GM15510 (cell line): ENCODE measurements around the gene PPP3R2.

Experiments
- POLR2A ChIP-seq: IDR thresholded peaks from 3 replicates; pipeline ENCODE4 v1.6.1; 2011; ENCODE audit warnings: borderline replicate concordance; ENCODE audit not compliant: insufficient read length; ENCODE audit errors: extremely low read depth

The PPP3R2 gene, protein sequence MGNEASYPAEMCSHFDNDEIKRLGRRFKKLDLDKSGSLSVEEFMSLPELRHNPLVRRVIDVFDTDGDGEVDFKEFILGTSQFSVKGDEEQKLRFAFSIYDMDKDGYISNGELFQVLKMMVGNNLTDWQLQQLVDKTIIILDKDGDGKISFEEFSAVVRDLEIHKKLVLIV

DNA sequence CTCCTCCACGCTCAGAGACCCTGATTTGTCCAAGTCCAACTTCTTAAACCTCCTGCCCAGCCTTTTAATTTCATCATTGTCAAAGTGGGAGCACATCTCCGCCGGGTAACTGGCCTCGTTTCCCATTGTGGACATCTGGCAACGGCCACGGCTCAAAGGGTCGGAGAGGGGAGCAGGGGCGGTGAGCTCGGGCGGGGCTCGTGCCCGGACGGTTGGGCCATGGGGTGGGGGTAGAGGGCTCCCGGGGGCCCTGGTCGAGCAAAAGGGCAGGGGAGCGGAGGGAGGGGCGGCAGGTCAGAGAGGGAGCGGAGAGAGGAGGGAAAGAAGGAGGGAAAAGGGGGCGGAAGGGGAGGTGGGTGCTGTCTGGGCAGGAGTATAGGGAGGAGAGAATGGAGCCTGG is at the start of gene PPP3R2:
PPP3R2 (minus strand) TSS at position 174 of the 400 bp plus-strand sequence; CDS start at position 126, 48 bp downstream.
- TF ChIP-seq POLR2A: no peak

DNA sequence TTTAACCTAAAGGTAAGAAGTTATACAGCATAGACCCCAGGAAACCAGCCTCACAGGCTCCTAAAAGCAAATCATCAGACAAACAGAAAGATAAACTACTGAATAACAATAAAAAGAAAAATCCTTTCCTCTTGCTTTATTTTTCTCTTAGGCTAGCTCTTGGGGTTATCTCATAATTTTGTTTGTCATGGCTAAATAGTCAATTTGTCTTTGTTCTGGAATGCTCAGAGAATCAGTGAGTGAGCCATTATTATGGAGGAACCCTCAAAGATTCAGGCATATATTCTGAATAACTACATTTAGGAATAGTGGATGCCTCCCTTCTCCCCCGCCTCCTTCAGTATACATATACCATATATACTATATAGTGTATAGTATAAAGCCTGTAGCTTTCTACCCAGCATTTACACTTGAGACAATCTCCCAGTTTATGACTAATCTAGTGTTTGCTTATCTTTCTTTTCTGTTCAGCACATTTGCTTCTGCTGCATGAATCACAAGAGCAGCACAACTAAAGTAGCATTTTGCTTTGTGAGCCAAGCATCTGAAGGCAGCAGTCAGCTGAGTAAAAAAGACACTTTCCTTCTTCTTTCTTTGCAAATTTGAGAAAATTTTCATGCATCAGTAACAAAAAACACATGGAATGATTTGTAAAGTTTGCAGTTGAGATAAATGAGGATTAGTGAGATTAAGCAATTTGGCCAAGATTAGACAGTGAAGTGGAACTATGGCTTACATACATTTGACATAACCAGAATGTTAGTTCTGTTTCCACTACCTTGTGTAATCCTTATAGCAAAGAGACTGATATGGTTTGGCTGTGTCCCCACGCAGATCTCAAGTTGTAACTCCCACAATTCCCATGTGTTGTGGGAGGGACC is 45.3 kb upstream of the PPP3R2 start:
- TF ChIP-seq POLR2A: no peak

DNA sequence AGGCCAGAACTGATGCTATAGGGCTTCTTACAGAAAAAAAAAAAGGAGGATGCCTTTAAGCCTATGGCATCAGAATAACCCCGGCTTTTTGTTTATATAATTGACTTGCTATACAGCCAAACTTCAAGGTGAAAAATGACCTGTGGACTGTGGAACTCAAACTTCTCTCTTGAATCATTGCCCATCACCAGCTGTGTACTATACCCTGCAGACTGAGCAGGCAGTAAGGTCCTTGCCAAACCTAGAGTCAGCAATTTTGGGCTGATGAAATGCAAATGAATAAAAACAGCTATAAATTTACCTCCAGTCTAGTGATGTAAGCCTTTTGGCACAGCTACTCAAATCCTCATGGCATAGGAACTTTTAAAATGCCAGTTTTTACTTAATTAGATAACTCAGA is 44.5 kb upstream of the PPP3R2 start:
- TF ChIP-seq POLR2A: no peak

DNA sequence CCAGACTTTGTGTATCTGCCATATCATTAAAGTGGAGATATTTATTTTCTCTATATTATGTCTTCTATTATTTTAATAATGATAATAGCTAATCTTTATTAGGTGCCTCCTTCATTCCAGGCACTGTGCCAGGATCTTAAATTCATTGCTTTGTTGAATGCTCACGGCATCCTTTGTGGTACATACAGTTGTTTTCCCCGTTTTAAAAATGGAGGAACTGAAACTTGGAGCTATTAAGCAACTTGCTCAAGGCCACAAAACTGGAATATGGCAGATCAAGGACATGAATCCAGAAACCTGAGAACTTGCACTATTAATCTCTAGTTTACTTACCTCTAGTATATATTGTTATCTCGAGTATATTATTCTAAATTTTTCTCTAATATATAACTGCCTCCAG is 41.5 kb upstream of the PPP3R2 start:
- TF ChIP-seq POLR2A: no peak

DNA sequence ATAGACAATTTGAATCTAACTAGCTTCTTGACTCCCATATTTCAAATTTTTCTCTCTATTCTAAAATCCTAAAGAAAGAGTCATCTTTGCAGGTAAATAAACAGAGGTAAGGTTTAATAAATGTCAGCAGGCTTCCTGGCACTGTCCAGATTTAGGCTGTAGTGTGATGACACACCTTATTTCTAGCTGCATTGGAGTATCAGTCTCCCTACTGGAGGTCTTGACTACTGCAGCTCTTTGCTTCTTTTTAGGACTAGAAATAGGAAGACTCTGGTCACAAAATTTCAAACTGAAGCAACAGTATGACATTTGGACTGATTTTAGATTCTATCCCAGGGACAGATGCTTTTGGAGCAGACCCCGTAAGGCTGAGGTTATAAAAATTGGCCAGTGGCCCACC is 40.7 kb upstream of the PPP3R2 start:
- no peak for TF ChIP-seq POLR2A

DNA sequence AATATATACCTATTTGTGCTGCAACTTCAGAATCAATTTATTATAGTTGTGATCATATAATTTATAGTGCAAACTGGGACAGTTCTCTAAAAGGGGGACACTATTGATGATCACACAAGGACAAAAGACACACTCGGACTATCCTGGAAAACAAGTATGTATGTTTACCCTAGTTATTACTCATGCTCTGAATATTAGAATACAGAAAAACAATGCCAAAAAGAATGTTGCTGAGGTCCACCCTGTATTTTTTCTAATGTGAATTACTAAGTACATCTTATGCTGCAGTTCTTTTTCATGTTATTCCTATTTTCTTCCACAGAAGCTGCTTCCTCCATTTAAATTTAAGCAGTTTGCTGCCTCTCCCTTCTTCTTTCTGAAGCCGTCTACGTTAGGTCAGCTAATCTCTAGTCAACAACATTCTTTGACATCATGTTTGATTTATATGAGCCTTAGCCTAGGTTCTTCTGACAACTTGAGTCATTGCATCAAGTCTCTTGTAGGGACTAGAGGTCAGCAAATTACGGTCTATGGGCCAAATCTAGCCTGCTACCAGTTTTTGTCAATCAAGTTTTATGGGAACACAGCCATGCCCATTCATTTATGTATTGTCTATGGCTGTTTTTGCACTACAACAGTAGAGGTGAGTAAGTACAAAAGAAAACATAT is 40.1 kb upstream of the PPP3R2 start:
- TF ChIP-seq POLR2A: no peak

DNA sequence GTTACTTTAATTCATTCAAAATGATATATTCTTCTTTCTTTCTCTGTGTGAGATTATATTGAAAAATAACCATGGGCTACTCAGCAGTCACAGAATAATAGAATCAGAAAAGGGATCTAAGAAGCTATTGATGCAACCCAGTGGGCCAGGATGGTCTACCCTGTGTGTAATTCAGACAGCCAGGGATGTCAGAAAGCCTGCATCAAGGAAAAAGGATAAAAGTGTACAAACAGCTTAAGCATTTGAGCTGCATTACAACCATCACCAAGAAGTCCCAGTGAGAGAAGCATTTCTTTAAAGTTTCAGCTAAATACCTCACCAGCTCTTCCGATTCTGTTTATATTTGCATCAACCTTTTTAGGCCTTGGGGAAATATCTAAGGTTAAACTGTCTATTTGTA is 37.8 kb upstream of the PPP3R2 start:
- TF ChIP-seq POLR2A: no peak

DNA sequence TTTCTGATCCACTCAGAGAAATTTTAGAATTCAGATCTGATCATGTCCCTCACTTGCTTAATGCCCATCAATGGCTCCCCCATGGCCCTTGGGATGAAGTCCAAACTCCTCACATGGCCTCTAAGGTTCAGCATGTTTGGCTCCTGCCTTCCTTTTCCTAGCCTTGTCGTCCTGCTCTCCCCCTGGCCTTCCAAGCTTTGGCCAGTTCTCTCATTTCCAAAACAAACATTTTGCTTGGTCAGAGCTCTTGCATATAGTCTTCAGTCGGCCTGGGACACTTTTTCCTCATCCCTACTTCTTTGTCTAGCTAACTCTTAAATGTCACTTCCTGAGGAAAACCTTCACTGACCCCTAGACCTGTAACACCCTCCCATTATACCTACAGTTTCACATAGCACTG is 37.1 kb upstream of the PPP3R2 start:
- no peak for TF ChIP-seq POLR2A

DNA sequence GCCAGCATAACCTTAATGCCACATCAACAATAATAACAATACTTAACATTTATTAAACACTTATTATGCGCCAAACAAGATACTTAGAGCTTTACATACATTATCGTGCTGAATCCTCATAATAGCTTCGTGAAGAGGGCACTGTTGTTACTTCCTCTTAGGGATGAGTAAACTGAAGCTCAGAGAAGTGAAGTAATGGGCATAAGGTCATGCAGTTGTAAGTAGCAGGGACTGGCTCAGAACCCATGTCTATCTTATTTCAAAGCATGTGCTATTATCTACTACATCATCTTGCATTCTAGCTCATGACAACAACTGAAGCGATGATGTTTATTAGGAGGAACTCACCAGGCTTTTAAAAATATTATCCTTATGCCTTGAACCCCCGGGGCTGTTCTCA is 34.9 kb upstream of the PPP3R2 start:
- no peak for TF ChIP-seq POLR2A

DNA sequence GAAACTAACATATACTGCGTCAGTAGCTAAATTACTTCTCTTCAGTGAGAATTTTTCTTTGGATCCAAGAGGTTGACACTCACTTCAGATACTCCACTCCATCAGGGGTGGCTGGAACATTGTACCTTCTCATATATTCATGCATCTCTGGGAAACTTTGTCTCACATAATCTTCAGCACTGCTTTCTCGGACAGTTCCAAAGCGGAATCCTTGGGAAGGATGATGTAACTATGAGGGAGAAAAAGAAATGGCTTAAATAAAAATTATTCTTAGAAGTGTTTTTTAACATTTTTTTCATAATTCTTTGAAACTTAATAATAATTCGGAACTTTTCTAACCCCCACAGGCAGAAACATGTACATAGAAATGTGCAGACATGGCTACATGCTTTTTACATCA is 33.4 kb upstream of the PPP3R2 start:
- no peak for TF ChIP-seq POLR2A

DNA sequence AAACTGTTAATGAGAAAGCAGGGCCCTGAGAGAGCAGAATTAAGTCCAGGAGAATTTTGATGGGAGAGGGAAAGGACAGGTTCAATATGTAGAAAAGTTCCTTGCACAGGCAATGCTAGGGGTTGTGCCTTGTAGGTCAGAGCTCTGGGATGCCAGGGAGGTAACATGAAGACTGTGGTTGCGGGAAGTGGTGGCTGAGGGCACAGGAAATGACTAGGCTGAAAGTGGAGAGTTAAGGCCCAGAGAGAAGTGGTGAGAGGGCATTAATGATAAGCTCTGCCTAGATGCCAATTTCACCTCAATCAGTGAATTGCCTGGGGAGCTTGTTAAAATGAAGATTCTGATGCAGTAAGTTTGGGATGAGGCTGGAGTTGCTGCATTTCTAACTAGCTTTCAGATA is 31.5 kb upstream of the PPP3R2 start:
- TF ChIP-seq POLR2A: no peak

DNA sequence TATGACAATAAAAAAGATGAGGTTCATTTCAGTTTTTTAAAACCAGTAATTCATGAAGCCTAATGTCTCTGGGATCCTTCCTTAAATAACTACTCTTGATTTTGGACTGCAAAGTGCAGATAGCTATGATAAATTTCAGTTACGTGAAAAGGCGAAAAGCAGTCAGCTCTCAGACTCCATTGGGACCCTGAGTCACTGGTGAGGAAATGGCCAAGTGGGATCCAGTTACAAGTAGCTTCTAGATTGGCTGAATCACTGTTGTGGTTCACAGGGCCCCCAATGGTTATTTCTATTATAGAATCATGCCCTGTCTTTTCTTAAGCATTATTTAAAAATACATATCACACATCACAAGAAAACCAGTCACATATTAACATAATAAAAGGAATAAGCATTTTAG is 31.1 kb upstream of the PPP3R2 start:
- no peak for TF ChIP-seq POLR2A

DNA sequence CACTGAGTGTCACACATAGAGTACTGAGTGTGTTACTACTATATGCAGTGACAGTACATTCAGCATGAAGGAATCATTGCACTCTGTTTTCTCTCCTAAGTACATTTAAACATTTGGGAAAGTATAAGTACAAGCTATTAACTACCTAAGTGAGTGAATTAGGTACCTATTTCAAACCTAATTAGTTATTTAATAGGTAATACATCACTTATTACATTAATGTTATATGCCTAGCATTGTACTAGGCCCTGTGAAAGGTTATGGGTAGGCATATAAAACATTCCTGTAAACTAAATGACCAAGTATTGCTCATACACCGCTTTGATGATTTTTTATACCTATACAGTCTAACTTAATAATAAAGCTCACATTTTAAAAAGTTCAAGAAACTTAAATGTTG is 25.7 kb upstream of the PPP3R2 start:
- no peak for TF ChIP-seq POLR2A

DNA sequence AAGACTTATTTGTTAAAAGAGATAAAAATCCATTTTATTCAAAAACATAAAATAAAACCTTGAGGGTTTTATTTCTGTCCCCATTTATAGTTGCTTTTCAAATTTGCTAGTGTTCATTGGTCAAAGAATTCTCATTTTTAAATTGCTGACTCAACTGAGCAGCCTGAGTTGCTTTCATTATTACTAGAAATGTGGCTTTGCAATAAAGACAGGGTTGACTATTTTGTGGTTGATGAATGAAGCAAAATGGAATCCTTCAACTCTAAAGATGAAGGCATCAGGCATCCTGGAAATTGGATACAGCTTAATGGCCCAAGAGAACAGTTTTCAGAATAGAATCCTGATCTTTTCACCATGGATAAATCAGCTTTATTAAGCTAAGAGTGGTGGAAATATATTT is 23.9 kb upstream of the PPP3R2 start:
- no peak for TF ChIP-seq POLR2A

DNA sequence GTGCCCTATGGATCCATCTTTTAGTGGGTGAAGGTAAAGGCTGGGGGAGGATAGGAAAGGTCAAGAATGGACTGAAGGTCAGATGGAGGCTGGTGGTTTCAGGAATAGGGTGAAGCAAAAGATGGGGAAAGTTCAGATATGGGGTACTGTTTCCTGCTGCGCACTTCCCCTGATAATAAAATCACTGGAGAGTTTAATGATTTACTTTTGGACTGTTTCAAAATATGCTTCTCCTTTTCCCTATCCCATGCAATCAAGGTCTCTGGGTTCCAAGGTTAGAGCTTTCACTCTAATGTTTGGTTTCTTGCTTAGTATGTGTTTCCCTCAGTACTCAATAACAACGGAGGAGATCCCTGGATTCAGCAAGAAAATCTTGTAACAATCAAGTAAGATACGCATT is 10.8 kb upstream of the PPP3R2 start:
- no peak for TF ChIP-seq POLR2A

DNA sequence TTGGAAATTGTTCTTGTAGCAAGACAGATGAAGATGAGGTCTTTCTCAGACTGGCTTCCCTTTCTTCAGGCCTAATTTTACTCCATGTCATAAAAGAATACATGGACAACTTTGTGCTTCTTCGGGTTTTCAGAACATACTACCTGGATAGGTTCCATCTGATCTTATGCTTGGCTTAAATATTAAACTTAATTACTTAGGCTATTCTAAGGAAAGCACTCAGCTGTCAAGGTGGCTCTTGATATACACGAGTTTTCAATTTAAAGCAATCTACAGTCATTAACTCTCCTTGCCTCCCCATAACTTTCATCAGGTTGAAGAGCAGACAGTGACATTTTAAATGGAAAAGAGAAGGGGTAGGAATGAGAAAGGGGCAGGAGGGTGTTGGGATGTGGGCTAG is 9.5 kb upstream of the PPP3R2 start:
- no peak for TF ChIP-seq POLR2A
